ENCODE data around the gene MT1E.
"Not testable (repeated sequence)": the region's sequence is repeated elsewhere in the genome, so short reads cannot be mapped to it uniquely, and the experiment has no call there.

The MT1E gene

DNA sequence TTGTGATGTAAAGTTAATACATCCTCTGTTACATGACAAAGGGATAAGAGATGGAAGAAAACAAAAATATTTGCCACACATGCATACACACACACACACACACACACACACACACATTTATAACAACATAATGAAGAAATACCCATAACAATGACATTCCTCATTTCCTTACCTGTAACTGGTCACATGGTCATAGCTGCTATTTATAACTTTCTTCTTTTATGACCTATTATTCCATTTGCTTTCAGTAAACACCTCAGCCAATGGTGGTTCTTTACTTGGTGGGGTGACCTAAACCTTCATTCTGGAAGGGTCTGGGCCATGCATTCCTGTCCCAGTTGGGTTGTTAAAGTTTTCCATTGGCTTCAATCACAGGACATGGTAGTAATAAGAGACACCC lies 11.9 kb upstream of the MT1E start:
- Mint-ChIP-seq H3K4me3 (no peak overlapping the region), H3K4me1 (peaks cover 38% of the 10 kb centered on the region), H3K9me3 (no peaks in the 10 kb centered on the region), H3K27ac (no peak overlapping the region), H3K27me3 (peaks cover 24% of the 10 kb centered on the region), H3K36me3 (no peaks in the 10 kb centered on the region)
- ATAC-seq, result no peak

- Mint-ChIP-seq H3K27me3 (peaks cover 33% of the 10 kb centered on the region), H3K9me3 (no peaks in the 10 kb centered on the region), H3K4me1 (peaks cover 30% of the 10 kb centered on the region), H3K4me3 (no peak overlapping the region), H3K36me3 (no peaks in the 10 kb centered on the region), H3K27ac (no peak overlapping the region)
- no peak for ATAC-seq
Observed at GRCh38 chr16:56614549-56614991, 11.0 kb upstream of the MT1E start.

- H3K9me3 Mint-ChIP-seq, result no peaks in the 10 kb centered on the region
- H3K4me1 Mint-ChIP-seq, result peaks cover 23% of the 10 kb centered on the region
- no peaks in the 10 kb centered on the region for H3K36me3 Mint-ChIP-seq
- ATAC-seq, result no peak
- peaks cover 34% of the 10 kb centered on the region for H3K27me3 Mint-ChIP-seq
- no peak overlapping the region for H3K4me3 Mint-ChIP-seq
- no peak overlapping the region for H3K27ac Mint-ChIP-seq
Observed at GRCh38 chr16:56615353-56615752, 10.2 kb upstream of the MT1E start.

DNA sequence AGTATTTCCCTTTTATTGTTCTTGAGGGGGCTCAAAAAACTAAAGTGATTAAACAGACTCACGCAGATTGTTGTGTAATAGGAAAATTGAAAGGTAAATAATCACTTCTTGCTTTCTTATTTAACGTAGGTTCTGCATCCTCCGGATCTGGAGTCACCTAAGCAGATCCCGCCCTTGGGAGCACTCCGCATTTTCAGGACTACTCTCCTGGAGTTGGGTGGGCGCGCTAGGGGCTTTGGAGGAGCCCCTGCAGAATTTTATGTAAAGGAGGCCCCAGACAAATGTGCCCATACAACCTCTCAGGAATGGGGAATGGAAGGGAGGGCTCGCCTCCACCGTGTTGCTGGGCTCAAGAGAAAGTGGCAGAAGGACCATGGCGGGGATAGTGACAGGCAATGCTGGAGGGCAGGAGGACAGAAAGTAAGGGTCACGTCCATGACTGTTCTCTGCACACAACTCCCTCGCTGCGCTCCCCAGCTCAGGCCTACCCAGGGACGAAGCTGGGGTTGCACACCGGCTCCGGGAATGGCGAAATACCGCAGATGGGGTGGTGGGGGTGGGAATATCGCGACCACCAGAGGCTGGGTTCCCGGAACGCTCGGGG lies 8.9 kb upstream of the MT1E start:
- Mint-ChIP-seq H3K36me3 (no peaks in the 10 kb centered on the region), H3K27me3 (peaks cover 34% of the 10 kb centered on the region), H3K4me3 (peak overlapping the region; percentile 44), H3K9me3 (no peaks in the 10 kb centered on the region), H3K4me1 (peaks cover 10% of the 10 kb centered on the region), H3K27ac (no peak overlapping the region)
- ATAC-seq, result no peak

DNA sequence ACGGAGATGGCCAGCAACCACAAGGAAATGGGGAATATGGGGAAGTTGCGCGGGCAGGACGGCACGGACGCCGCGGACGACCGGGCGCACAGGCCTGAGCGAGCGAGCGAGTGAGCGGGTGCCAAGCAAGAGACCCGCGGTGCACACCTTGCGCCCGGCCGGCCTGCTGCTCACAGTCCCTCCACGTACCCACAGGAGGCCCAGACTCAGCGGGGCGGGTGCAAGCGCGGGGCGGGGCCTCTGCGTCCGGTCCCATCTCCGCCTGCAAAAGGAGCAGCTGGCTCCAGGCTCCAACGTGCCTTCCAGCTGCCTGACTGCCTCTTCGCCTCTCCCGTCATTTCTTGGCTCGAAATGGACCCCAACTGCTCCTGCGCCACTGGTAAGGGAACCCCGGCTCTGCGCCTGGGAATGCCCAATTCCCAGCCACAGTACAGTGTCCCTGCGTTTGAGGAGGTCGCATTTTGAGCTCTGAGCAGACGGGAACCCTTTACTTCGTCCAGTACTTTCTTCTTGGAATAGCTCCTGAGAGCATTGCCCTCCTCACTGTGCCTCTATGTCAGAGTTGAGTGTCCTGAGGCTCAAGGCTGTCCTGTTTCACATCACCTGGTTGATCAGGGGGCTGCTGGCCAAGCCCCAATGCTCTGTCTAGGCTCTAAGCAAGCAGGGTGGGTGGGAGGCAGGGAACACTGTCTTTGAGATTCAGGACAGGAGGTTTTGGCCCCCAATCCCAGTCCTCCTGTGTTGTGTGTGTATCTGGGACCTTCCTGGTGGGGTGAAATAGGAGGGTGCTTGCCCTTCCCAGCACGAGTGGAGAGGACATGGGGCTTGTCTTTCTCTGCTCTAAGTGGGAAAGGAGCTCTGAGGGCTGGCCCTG lies 8.1 kb upstream of the MT1E start:
- Mint-ChIP-seq H3K4me3 (peak overlapping the region; percentile 51), H3K27ac (no peak overlapping the region), H3K4me1 (peaks cover 10% of the 10 kb centered on the region), H3K36me3 (no peaks in the 10 kb centered on the region), H3K9me3 (no peaks in the 10 kb centered on the region), H3K27me3 (peaks cover 34% of the 10 kb centered on the region)
- peak; percentile 50 for ATAC-seq

DNA sequence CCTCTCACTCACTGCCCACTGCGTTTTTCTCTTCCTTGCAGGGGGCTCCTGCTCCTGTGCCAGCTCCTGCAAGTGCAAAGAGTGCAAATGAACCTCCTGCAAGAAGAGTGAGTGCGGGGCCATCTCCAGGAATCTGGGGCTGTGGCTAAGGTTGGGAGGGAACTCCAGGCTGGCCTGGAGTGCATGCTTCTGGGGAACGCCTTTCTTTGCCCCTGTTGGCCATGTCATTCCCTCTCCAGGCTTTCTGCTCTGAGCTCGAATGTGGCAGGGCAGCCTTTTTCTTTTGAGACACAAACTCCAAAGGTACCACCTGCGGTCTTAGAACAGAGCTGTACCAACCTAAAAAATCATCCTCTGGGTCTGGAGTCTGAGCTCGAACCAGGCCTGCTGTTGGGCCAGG lies 7.4 kb upstream of the MT1E start:
- ATAC-seq, result no peak
- Mint-ChIP-seq H3K27me3 (peaks cover 34% of the 10 kb centered on the region), H3K4me3 (no peak overlapping the region), H3K27ac (no peak overlapping the region), H3K4me1 (peaks cover 10% of the 10 kb centered on the region), H3K36me3 (no peaks in the 10 kb centered on the region), H3K9me3 (no peaks in the 10 kb centered on the region)

GRCh38 chr16:56620339-56620897 lies 5.2 kb upstream of the MT1E start:
- Mint-ChIP-seq H3K27me3 (peaks cover 48% of the 10 kb centered on the region), H3K36me3 (no peaks in the 10 kb centered on the region), H3K4me3 (no peak overlapping the region), H3K4me1 (peaks cover 18% of the 10 kb centered on the region), H3K27ac (no peak overlapping the region), H3K9me3 (no peaks in the 10 kb centered on the region)
- ATAC-seq, result no peak

DNA sequence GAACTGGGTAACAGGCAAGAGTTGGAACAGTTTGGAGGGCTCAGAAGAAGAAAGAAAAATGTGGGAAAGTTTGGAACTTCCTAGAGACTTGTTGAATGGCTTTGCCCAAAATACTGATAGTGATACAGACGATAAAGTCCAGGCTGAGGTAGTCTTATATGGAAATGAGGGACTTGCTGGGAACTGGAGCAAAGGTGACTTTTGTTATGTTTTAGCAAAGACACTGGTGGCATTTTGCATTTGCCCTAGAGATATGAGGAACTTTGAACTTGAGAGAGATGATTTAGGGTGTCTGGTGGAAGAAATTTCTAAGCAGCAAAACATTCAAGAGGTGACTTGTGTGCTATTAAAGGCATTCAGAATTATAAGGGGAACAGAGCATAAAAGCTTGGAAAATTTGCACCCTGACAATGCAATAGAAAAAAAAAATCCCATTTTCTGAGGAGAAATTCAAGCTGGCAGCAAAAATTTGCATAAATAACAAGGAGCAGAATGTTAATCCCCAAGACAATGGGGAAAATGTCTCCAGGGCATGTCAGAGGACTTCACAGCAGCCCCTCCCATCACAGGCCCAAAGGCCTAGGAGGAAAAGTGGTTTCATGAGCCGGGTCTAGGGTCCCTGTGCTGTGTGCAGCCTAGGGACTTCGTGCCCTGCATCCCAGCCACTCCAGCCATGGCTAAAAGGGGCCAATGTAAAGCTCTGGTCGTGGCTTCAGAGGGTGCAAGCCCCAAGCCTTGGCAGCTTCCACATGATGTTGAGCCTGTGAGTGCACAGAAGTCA lies 3.7 kb upstream of the MT1E start:
- H3K27ac Mint-ChIP-seq, ATAC-seq, H3K36me3 Mint-ChIP-seq, H3K9me3 Mint-ChIP-seq, H3K4me3 Mint-ChIP-seq: not testable (repeated sequence)
- Mint-ChIP-seq H3K4me1 (peaks cover 23% of the 10 kb centered on the region), H3K27me3 (peaks cover 57% of the 10 kb centered on the region)

GRCh38 chr16:56623184-56623583 lies 2.4 kb upstream of the MT1E start:
- not testable (repeated sequence) for H3K27ac Mint-ChIP-seq, H3K4me3 Mint-ChIP-seq, ATAC-seq, H3K36me3 Mint-ChIP-seq, H3K9me3 Mint-ChIP-seq
- Mint-ChIP-seq H3K4me1 (peaks cover 14% of the 10 kb centered on the region), H3K27me3 (peaks cover 47% of the 10 kb centered on the region)

DNA sequence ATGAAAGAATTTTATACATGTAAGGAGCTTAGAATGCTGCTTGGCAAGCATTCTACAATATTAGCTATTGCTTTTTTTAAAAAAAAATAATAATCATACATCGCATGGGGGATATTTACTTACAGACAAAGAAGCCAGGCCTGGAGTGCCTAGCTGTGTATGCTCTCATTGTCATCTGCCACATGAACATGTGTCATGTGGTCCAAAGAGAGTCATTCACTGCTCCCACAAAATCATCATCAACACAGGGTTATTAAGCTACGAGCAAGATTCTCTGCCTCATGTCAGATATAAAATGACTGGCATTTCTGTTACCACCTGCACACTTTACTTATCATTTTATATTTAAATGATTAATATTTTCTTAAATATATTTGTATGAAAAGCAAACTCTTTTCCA lies 1.9 kb upstream of the MT1E start:
- peaks cover 14% of the 10 kb centered on the region for H3K4me1 Mint-ChIP-seq
- H3K4me3 Mint-ChIP-seq, result no peak overlapping the region
- no peaks in the 10 kb centered on the region for H3K9me3 Mint-ChIP-seq
- H3K27ac Mint-ChIP-seq, result no peak overlapping the region
- H3K36me3 Mint-ChIP-seq, result no peaks in the 10 kb centered on the region
- ATAC-seq, result no peak
- peaks cover 43% of the 10 kb centered on the region for H3K27me3 Mint-ChIP-seq

GRCh38 chr16:56625943-56626654 lies 518 bp downstream of the MT1E start:
- Mint-ChIP-seq H3K4me3 (peak overlapping the region; percentile 53), H3K27me3 (peaks cover 32% of the 10 kb centered on the region), H3K27ac (peak overlapping the region; percentile 84), H3K4me1 (peaks cover 33% of the 10 kb centered on the region), H3K9me3 (no peaks in the 10 kb centered on the region), H3K36me3 (no peaks in the 10 kb centered on the region)
- no peak for ATAC-seq

DNA sequence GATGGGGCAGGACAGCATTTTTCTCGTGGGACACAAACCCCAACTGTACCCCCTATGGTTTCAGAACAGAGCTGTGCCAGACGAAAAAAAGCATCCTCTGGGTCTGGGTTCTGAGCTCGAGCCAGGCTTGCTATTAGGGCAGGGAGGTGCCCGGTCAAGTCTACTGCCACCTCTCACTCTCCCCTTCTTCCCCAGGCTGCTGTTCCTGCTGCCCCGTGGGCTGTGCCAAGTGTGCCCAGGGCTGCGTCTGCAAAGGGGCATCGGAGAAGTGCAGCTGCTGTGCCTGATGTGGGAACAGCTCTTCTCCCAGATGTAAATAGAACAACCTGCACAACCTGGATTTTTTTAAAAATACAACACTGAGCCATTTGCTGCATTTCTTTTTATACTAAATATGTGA lies 1.1 kb downstream of the MT1E start:
- no peak for ATAC-seq

DNA sequence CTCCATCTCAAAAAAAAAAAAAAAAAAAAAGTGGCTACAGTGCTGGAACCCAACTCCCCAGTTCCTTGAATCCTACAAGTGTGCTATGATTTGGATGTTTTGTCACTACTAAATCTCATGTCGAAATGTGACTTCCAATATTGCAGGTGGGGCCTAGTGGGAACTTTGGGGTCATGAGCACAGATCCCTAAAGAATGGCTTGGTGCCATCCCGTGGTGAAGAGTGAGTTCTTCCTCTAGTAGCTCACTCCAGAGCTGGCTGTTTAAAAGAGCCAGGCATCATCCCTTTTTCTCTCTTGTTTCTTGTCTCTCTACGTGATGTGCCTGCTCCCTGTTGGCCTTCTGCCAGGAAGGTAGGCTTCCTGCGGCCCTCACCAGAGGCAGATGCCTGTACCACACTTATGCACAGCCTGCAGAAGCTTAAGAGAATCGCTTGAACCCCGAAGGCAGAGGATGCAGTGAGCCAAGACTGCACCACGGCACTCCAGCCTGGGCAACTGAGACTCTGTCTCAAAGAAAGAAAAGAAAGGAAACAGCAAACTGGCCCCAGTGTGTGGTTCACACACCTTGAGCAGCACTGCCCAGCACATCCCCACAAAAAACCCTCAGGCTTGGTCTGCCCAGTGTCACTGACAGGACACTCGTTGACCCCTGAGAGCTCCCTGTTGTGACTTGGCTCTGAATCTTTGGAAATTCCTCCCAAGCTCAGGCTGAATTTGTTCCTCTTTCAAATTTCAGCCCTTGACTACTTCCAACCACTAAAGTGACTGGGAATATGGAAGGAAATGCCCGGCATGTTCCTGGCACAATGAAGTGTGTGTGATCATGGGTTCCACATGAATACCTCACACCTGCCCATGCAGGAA lies 3.1 kb downstream of the MT1E start:
- Mint-ChIP-seq H3K9me3 (no peaks in the 10 kb centered on the region), H3K27ac (no peak overlapping the region), H3K4me3 (no peak overlapping the region), H3K4me1 (peaks cover 47% of the 10 kb centered on the region), H3K27me3 (peaks cover 56% of the 10 kb centered on the region), H3K36me3 (no peaks in the 10 kb centered on the region)
- ATAC-seq, result no peak

More for the DNA sequence above, 1.1 kb downstream of the MT1E start:
- Mint-ChIP-seq H3K4me1 (peaks cover 35% of the 10 kb centered on the region), H3K9me3 (no peaks in the 10 kb centered on the region), H3K36me3 (no peaks in the 10 kb centered on the region), H3K4me3 (no peak overlapping the region), H3K27me3 (peaks cover 35% of the 10 kb centered on the region), H3K27ac (no peak overlapping the region)

GRCh38 chr16:56629531-56629930 lies 4.0 kb downstream of the MT1E start:
- Mint-ChIP-seq H3K36me3 (no peaks in the 10 kb centered on the region), H3K4me3 (no peak overlapping the region), H3K27ac (peak overlapping the region; percentile 49), H3K27me3 (peaks cover 59% of the 10 kb centered on the region), H3K9me3 (no peaks in the 10 kb centered on the region), H3K4me1 (peaks cover 48% of the 10 kb centered on the region)
- ATAC-seq, result peak; percentile 60

Data from stimulated activated memory B cell treated with anti-CD40 and anti-IgM and Interleukin-4, amounts not matched to agents 10 μg/mL and 1 μg/mL and 100 μg/mL, for 72 hours (primary cell).